Gastrocnemius medialis (tissue), 4 donors: Measurements from ENCODE around the gene HIVEP3.

Experiments
- CTCF ChIP-seq, 5 experiments: fragments of 450-650 bp in 3 of 5; fragments of 200-600 bp in 2 of 5; sonication (generic) in 2 of 5; IDR thresholded peaks in 4 of 5; conservative IDR thresholded peaks in 1 of 5; 1 replicate in 4 of 5; 2 replicates in 1 of 5; pipeline ENCODE4 v1.5.1; 2016 to 2019; ENCODE audit warnings: antibody characterized with exemption in 5 of 5, mild to moderate bottlenecking in 3 of 5, moderate library complexity in 3 of 5
- POLR2A ChIP-seq, 2 donors: fragments of 450-650 bp; IDR thresholded peaks; one replicate each; pipeline ENCODE4 v1.6.1; 2017; ENCODE audit warnings: antibody characterized with exemption in 2 of 2, mild to moderate bottlenecking in 2 of 2, moderate library complexity in 2 of 2

GRCh38 chr1:41476807-41477361 lies 441.8 kb downstream of the HIVEP3 start:
- TF ChIP-seq CTCF (IDR thresholded peaks at IDR 0.05 in 4 of 5, conservative IDR thresholded peaks at IDR 0.05 in 1 of 5) = no peak
- TF ChIP-seq POLR2A (IDR thresholded peaks at IDR 0.05) = no peak
